ENCODE data around the gene ARID1B.
A peak's percentile ranks its signal among the peaks of the same experiment; 100 is the strongest.

The ARID1B gene

GRCh38 chr6:156741287-156742073 is 35.7 kb upstream of the ARID1B start:
- no peak for TF ChIP-seq CTCF (conservative IDR thresholded peaks at IDR 0.05; ENCODE audit: low read depth, low read length)
- H3K4me3 ChIP-seq (ENCODE audit: low read depth, low read length), result no peak overlapping the region
- DNase-seq (ENCODE audit: low read depth), result no peak

- TF ChIP-seq CTCF (conservative IDR thresholded peaks at IDR 0.05; ENCODE audit: low read depth, low read length), result no peak
- DNase-seq (ENCODE audit: low read depth), result no peak
- no peak overlapping the region for H3K4me3 ChIP-seq (ENCODE audit: low read depth, low read length)
Observed at GRCh38 chr6:156747715-156748114, 29.5 kb upstream of the ARID1B start.

GRCh38 chr6:156748504-156748903 is 28.7 kb upstream of the ARID1B start:
- H3K4me3 ChIP-seq (ENCODE audit: low read depth, low read length), result no peak overlapping the region
- no peak for TF ChIP-seq CTCF (conservative IDR thresholded peaks at IDR 0.05; ENCODE audit: low read depth, low read length)
- DNase-seq (ENCODE audit: low read depth), result no peak

- peak; percentile 18 for TF ChIP-seq CTCF (conservative IDR thresholded peaks at IDR 0.05; ENCODE audit: low read depth, low read length)
- no peak for DNase-seq (ENCODE audit: low read depth)
- H3K4me3 ChIP-seq (ENCODE audit: low read depth, low read length), result no peak overlapping the region
Observed at GRCh38 chr6:156752666-156753301, 24.4 kb upstream of the ARID1B start.

- H3K4me3 ChIP-seq (ENCODE audit: low read depth, low read length), result no peak overlapping the region
- TF ChIP-seq CTCF (conservative IDR thresholded peaks at IDR 0.05; ENCODE audit: low read depth, low read length), result no peak
- DNase-seq (ENCODE audit: low read depth), result no peak
Observed at GRCh38 chr6:156756630-156757610, 20.3 kb upstream of the ARID1B start.

- no peak overlapping the region for H3K4me3 ChIP-seq (ENCODE audit: low read depth, low read length)
- no peak for TF ChIP-seq CTCF (conservative IDR thresholded peaks at IDR 0.05; ENCODE audit: low read depth, low read length)
- DNase-seq (ENCODE audit: low read depth), result no peak
Observed at GRCh38 chr6:156757849-156758248, 19.3 kb upstream of the ARID1B start.

Data from choroid plexus epithelial cell (primary cell).